HEK293 (cell line): ENCODE measurements around the gene TLE1.

Source experiments
- CTCF ChIA-PET: fragments of 350-600 bp; formaldehyde crosslinking; extraction: SDS; loops from one replicate; lab custom pipeline; 2021; ENCODE audit warnings: antibody characterized with exemption; lab: Yijun Ruan, JAX
- POLR2A ChIA-PET: fragments of 300-600 bp; formaldehyde crosslinking; extraction: SDS; loops from one replicate; lab custom pipeline; 2020; ENCODE audit warnings: antibody characterized with exemption, inconsistent platforms; lab: Yijun Ruan, JAX
- H3K27ac ChIP-seq: fragments of 200-500 bp; sonication (Bioruptor generic); 2 replicates; pipeline ENCODE4 v1.5.1; 2014; ENCODE audit warnings: low read depth, low read length, control low read depth, inconsistent platforms; ENCODE audit errors: extremely low read depth
- H3K36me3 ChIP-seq, 2 experiments: fragments of 200-500 bp in 1 of 2; sonication (Bioruptor generic) in 1 of 2; 1 replicate in 1 of 2; 2 replicates in 1 of 2; pipeline ENCODE4 v1.5.1; 2014 to 2017; ENCODE audit warnings: inconsistent platforms in 2 of 2, low read length in 2 of 2; ENCODE audit not compliant: control insufficient read depth in 2 of 2, insufficient read depth in 1 of 2
- H3K4me1 ChIP-seq: fragments of 200-500 bp; sonication (Bioruptor generic); 2 replicates; pipeline ENCODE4 v1.5.1; 2014; ENCODE audit warnings: mild to moderate bottlenecking, low read length, inconsistent platforms; ENCODE audit not compliant: control insufficient read depth, insufficient read depth
- H3K4me3 ChIP-seq: 2 replicates; pipeline ENCODE4 v1.5.1; 2011; ENCODE audit warnings: low read depth, mild to moderate bottlenecking, control low read depth, low read length, moderate library complexity
- H3K9me3 ChIP-seq: fragments of 200-500 bp; sonication (Bioruptor generic); 2 replicates; pipeline ENCODE4 v1.5.1; 2014; ENCODE audit warnings: low read depth, low read length, inconsistent platforms; ENCODE audit not compliant: control insufficient read depth, insufficient read depth
- PRDM1 ChIP-seq: fragments of 450-650 bp; formaldehyde crosslinking; IDR thresholded peaks from 2 replicates; pipeline ENCODE4; 2016; ENCODE audit warnings: missing biosample characterization, missing genetic modification characterization
- RBAK ChIP-seq: fragments of 450-650 bp; formaldehyde crosslinking; IDR thresholded peaks from 2 replicates; pipeline ENCODE4 v1.5.1; 2016; ENCODE audit warnings: missing biosample characterization, missing genetic modification characterization
- REPIN1 ChIP-seq: fragments of 450-650 bp; formaldehyde crosslinking; IDR thresholded peaks from 2 replicates; pipeline ENCODE4 v1.5.1; 2017; ENCODE audit warnings: missing biosample characterization, missing genetic modification characterization, low read depth
- SCRT1 ChIP-seq: fragments of 450-650 bp; formaldehyde crosslinking; IDR thresholded peaks from 2 replicates; pipeline ENCODE4 v1.5.1; 2016; ENCODE audit warnings: missing biosample characterization, missing genetic modification characterization, borderline replicate concordance
- SP3 ChIP-seq: fragments of 450-650 bp; formaldehyde crosslinking; IDR thresholded peaks from 2 replicates; pipeline ENCODE4 v1.5.1; 2016; ENCODE audit warnings: missing biosample characterization, missing genetic modification characterization
- YY1 ChIP-seq: fragments of 450-650 bp; formaldehyde crosslinking; IDR thresholded peaks from 2 replicates; pipeline ENCODE4 v1.5.1; 2018; ENCODE audit warnings: missing biosample characterization, missing genetic modification characterization
- ZBTB49 ChIP-seq: fragments of 450-650 bp; formaldehyde crosslinking; IDR thresholded peaks from 2 replicates; pipeline ENCODE4 v1.5.1; 2016; ENCODE audit warnings: missing biosample characterization, missing genetic modification characterization, low read depth
- ZNF121 ChIP-seq: fragments of 450-650 bp; formaldehyde crosslinking; IDR thresholded peaks from 2 replicates; pipeline ENCODE4 v1.5.1; 2016; ENCODE audit warnings: missing biosample characterization, missing genetic modification characterization
- ZNF155 ChIP-seq: fragments of 450-650 bp; formaldehyde crosslinking; IDR thresholded peaks from 2 replicates; pipeline ENCODE4 v1.5.1; 2016; ENCODE audit warnings: missing biosample characterization, missing genetic modification characterization
- ZNF184 ChIP-seq: fragments of 450-650 bp; IDR thresholded peaks from 2 replicates; pipeline ENCODE4 v1.5.1; 2018; ENCODE audit warnings: missing biosample characterization, mild to moderate bottlenecking, missing genetic modification characterization
- ZNF19 ChIP-seq: fragments of 450-650 bp; formaldehyde crosslinking; IDR thresholded peaks from 2 replicates; pipeline ENCODE4; 2016; ENCODE audit warnings: missing biosample characterization, missing genetic modification characterization, low read depth
- ZNF202 ChIP-seq: fragments of 450-650 bp; formaldehyde crosslinking; IDR thresholded peaks from 2 replicates; pipeline ENCODE4 v1.5.1; 2016; ENCODE audit warnings: missing biosample characterization, missing genetic modification characterization, borderline replicate concordance
- ZNF24 ChIP-seq: fragments of 450-650 bp; formaldehyde crosslinking; IDR thresholded peaks from 2 replicates; pipeline ENCODE4 v1.5.1; 2016; ENCODE audit warnings: missing biosample characterization, missing genetic modification characterization
- ZNF548 ChIP-seq: fragments of 450-650 bp; formaldehyde crosslinking; IDR thresholded peaks from 2 replicates; pipeline ENCODE4 v1.5.1; 2016; ENCODE audit warnings: missing biosample characterization, missing genetic modification characterization
- ZNF585B ChIP-seq: fragments of 450-650 bp; formaldehyde crosslinking; IDR thresholded peaks from 2 replicates; pipeline ENCODE4 v1.5.1; 2016; ENCODE audit warnings: missing biosample characterization, missing genetic modification characterization
- ZNF664 ChIP-seq: fragments of 450-650 bp; formaldehyde crosslinking; IDR thresholded peaks from 2 replicates; pipeline ENCODE4 v1.5.1; 2016; ENCODE audit warnings: missing biosample characterization, missing genetic modification characterization
- ZNF785 ChIP-seq: fragments of 450-650 bp; formaldehyde crosslinking; IDR thresholded peaks from 2 replicates; pipeline ENCODE4 v1.5.1; 2016; ENCODE audit warnings: missing biosample characterization, missing genetic modification characterization
- TF ChIP-seq, protein P1 (sequence below): fragments of 450-650 bp; formaldehyde crosslinking; IDR thresholded peaks from 2 replicates; pipeline ENCODE4 v1.5.1; 2016; ENCODE audit warnings: missing biosample characterization, missing genetic modification characterization
- TF ChIP-seq, protein P2 (sequence below): fragments of 450-650 bp; formaldehyde crosslinking; IDR thresholded peaks from 2 replicates; pipeline ENCODE4 v1.5.1; 2016; ENCODE audit warnings: missing biosample characterization, missing genetic modification characterization
- TF ChIP-seq, protein P3 (sequence below): fragments of 450-650 bp; formaldehyde crosslinking; IDR thresholded peaks from 2 replicates; pipeline ENCODE4 v1.5.1; 2017; ENCODE audit warnings: missing biosample characterization, missing genetic modification characterization
- TF ChIP-seq, protein P4 (sequence below): fragments of 450-650 bp; formaldehyde crosslinking; IDR thresholded peaks from 2 replicates; pipeline ENCODE4 v1.5.1; 2016; ENCODE audit warnings: missing biosample characterization, missing genetic modification characterization
- TF ChIP-seq, protein P5 (sequence below): fragments of 450-650 bp; formaldehyde crosslinking; optimal IDR thresholded peaks from 2 replicates; pipeline ENCODE3; 2016; ENCODE audit warnings: missing biosample characterization, mild to moderate bottlenecking, missing genetic modification characterization

Gene TLE1

GRCh38 chr9:81579381-81579780, 110.0 kb downstream of the TLE1 start:
- no peak overlapping the region for H3K4me3 ChIP-seq
- H3K36me3 ChIP-seq = peaks cover 7 to 28% of the 10 kb centered on the region in 2 experiments
- CTCF ChIA-PET = interaction anchor here (1.0 kb wide), 1 partner anchor 28 kb away, joined by 3 read pairs; no protein-coding TSS in a partner anchor
- H3K27ac ChIP-seq = no peak overlapping the region
- no peak for TF ChIP-seq RBAK (tag by site-specific recombination)
- TF ChIP-seq, protein P1, sequence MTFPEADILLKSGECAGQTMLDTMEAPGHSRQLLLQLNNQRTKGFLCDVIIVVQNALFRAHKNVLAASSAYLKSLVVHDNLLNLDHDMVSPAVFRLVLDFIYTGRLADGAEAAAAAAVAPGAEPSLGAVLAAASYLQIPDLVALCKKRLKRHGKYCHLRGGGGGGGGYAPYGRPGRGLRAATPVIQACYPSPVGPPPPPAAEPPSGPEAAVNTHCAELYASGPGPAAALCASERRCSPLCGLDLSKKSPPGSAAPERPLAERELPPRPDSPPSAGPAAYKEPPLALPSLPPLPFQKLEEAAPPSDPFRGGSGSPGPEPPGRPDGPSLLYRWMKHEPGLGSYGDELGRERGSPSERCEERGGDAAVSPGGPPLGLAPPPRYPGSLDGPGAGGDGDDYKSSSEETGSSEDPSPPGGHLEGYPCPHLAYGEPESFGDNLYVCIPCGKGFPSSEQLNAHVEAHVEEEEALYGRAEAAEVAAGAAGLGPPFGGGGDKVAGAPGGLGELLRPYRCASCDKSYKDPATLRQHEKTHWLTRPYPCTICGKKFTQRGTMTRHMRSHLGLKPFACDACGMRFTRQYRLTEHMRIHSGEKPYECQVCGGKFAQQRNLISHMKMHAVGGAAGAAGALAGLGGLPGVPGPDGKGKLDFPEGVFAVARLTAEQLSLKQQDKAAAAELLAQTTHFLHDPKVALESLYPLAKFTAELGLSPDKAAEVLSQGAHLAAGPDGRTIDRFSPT (tag by site-specific recombination) = no peak
- no peak for TF ChIP-seq REPIN1 (tag by site-specific recombination)
- no peak for TF ChIP-seq ZBTB49 (tag by site-specific recombination)
- no peak for TF ChIP-seq ZNF202 (tag by site-specific recombination)
- no peak for TF ChIP-seq ZNF585B
- TF ChIP-seq SP3 (tag by site-specific recombination) = no peak
- TF ChIP-seq, protein P2, sequence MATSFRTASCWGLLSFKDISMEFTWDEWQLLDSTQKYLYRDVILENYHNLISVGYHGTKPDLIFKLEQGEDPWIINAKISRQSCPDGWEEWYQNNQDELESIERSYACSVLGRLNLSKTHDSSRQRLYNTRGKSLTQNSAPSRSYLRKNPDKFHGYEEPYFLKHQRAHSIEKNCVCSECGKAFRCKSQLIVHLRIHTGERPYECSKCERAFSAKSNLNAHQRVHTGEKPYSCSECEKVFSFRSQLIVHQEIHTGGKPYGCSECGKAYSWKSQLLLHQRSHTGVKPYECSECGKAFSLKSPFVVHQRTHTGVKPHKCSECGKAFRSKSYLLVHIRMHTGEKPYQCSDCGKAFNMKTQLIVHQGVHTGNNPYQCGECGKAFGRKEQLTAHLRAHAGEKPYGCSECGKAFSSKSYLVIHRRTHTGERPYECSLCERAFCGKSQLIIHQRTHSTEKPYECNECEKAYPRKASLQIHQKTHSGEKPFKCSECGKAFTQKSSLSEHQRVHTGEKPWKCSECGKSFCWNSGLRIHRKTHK (tag by site-specific recombination) = no peak
- TF ChIP-seq SCRT1 (tag by site-specific recombination) = no peak
- no peak for TF ChIP-seq ZNF548 (tag by site-specific recombination)
- TF ChIP-seq, all 188 proteins: peak for 0
- Histone ChIP-seq H3K4me1 (no peaks in the 10 kb centered on the region), H3K9me3 (no peaks in the 10 kb centered on the region)
- POLR2A ChIA-PET = no interaction called here

GRCh38 chr9:81578606-81579005, 110.7 kb downstream of the TLE1 start:
- H3K27ac ChIP-seq = no peak overlapping the region
- H3K36me3 ChIP-seq = peaks cover 7 to 21% of the 10 kb centered on the region in 2 experiments
- POLR2A ChIA-PET = no interaction called here
- CTCF ChIA-PET = no interaction called here
- H3K4me1 ChIP-seq = no peaks in the 10 kb centered on the region
- H3K9me3 ChIP-seq = no peaks in the 10 kb centered on the region
- TF ChIP-seq, protein P3, sequence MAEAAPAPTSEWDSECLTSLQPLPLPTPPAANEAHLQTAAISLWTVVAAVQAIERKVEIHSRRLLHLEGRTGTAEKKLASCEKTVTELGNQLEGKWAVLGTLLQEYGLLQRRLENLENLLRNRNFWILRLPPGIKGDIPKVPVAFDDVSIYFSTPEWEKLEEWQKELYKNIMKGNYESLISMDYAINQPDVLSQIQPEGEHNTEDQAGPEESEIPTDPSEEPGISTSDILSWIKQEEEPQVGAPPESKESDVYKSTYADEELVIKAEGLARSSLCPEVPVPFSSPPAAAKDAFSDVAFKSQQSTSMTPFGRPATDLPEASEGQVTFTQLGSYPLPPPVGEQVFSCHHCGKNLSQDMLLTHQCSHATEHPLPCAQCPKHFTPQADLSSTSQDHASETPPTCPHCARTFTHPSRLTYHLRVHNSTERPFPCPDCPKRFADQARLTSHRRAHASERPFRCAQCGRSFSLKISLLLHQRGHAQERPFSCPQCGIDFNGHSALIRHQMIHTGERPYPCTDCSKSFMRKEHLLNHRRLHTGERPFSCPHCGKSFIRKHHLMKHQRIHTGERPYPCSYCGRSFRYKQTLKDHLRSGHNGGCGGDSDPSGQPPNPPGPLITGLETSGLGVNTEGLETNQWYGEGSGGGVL (tag by site-specific recombination) = no peak
- TF ChIP-seq ZNF19 (tag by site-specific recombination) = no peak
- no peak overlapping the region for H3K4me3 ChIP-seq

GRCh38 chr9:81575956-81576355, 113.4 kb downstream of the TLE1 start:
- H3K4me1 ChIP-seq = no peaks in the 10 kb centered on the region
- ChIA-PET POLR2A (no interaction called here), CTCF (interaction anchor here (0.6 to 1.2 kb wide), 3 partner anchors 53 to 639 kb away, joined by 3 to 7 read pairs (median 4); no protein-coding TSS in a partner anchor)
- H3K27ac ChIP-seq = no peak overlapping the region
- peaks cover 0 to under 1% of the 10 kb centered on the region in 2 experiments; a peak in 2 of 3 replicates for H3K36me3 ChIP-seq
- H3K4me3 ChIP-seq = no peak overlapping the region
- H3K9me3 ChIP-seq = no peaks in the 10 kb centered on the region
- TF ChIP-seq, protein P4, sequence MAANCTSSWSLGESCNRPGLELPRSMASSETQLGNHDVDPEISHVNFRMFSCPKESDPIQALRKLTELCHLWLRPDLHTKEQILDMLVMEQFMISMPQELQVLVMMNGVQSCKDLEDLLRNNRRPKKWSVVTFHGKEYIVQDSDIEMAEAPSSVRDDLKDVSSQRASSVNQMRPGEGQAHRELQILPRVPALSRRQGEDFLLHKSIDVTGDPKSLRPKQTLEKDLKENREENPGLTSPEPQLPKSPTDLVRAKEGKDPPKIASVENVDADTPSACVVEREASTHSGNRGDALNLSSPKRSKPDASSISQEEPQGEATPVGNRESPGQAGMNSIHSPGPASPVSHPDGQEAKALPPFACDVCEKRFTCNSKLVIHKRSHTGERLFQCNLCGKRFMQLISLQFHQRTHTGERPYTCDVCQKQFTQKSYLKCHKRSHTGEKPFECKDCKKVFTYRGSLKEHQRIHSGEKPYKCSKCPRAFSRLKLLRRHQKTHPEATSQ = no peak
- no peak for TF ChIP-seq ZNF785 (tag by site-specific recombination)
- TF ChIP-seq ZNF24 = no peak
- TF ChIP-seq, protein P5, sequence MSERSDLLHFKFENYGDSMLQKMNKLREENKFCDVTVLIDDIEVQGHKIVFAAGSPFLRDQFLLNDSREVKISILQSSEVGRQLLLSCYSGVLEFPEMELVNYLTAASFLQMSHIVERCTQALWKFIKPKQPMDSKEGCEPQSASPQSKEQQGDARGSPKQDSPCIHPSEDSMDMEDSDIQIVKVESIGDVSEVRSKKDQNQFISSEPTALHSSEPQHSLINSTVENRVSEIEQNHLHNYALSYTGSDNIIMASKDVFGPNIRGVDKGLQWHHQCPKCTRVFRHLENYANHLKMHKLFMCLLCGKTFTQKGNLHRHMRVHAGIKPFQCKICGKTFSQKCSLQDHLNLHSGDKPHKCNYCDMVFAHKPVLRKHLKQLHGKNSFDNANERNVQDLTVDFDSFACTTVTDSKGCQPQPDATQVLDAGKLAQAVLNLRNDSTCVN = no peak
- TF ChIP-seq ZNF184 (tag by site-specific recombination) = no peak
- no peak for TF ChIP-seq ZNF664
- TF ChIP-seq YY1 (tag by site-specific recombination) = no peak
- no peak for TF ChIP-seq ZNF155 (tag by site-specific recombination)
- TF ChIP-seq ZNF121 (tag by site-specific recombination) = no peak
- no peak for TF ChIP-seq PRDM1 (tag by site-specific recombination)
